ENCODE results near the gene TRPV2. TPM values are rescaled to one million over a fixed set of nuclear protein-coding genes. Genes with fewer than 3 reads are reported as not detected.

The TRPV2 gene
- total RNA-seq, 1 donor from 2014 or later: 86.5 TPM

- H3K4me3 ChIP-seq: no peak overlapping the region
- no peak for ATAC-seq
- no peaks in the 10 kb centered on the region for H3K27me3 ChIP-seq
- intact Hi-C loops (cut with DNase I): no loop called here
- TF ChIP-seq CTCF (IDR thresholded peaks at IDR 0.05): no peak
- peaks cover 10% of the 10 kb centered on the region for H3K36me3 ChIP-seq
- H3K9me3 ChIP-seq: no peaks in the 10 kb centered on the region
- no peak for DNase-seq
- no peak overlapping the region for H3K27ac ChIP-seq
- peaks cover 20% of the 10 kb centered on the region for H3K4me1 ChIP-seq
These were observed 20.8 kb downstream of the TRPV2 start for GRCh38 chr17:16435925-16436886.

- Histone ChIP-seq H3K9me3 (no peaks in the 10 kb centered on the region), H3K27me3 (no peaks in the 10 kb centered on the region), H3K36me3 (peaks cover 18% of the 10 kb centered on the region), H3K4me1 (peaks cover 29% of the 10 kb centered on the region), H3K4me3 (no peak overlapping the region), H3K27ac (no peak overlapping the region)
- no peak for TF ChIP-seq CTCF (IDR thresholded peaks at IDR 0.05)
- ATAC-seq (no peak), DNase-seq (no peak)
- intact Hi-C loops (cut with DNase I): no loop called here
These were observed 21.7 kb downstream of the TRPV2 start for GRCh38 chr17:16437083-16437482.

GRCh38 chr17:16438173-16438556 is 22.8 kb downstream of the TRPV2 start:
- Histone ChIP-seq H3K9me3 (no peaks in the 10 kb centered on the region), H3K4me1 (peaks cover 36% of the 10 kb centered on the region), H3K27me3 (no peaks in the 10 kb centered on the region), H3K4me3 (peak overlapping the region; percentile 77), H3K27ac (peak overlapping the region; percentile 80), H3K36me3 (peaks cover 28% of the 10 kb centered on the region)
- DNase-seq (no peak), ATAC-seq (no peak)
- intact Hi-C loops (cut with DNase I): no loop called here
- no peak for TF ChIP-seq CTCF (IDR thresholded peaks at IDR 0.05)

- Histone ChIP-seq H3K27ac (peak overlapping the region; percentile 86), H3K27me3 (no peaks in the 10 kb centered on the region), H3K9me3 (no peaks in the 10 kb centered on the region), H3K4me3 (peak overlapping the region; percentile 77), H3K4me1 (peaks cover 36% of the 10 kb centered on the region), H3K36me3 (peaks cover 34% of the 10 kb centered on the region)
- ATAC-seq (peak; percentile 95), DNase-seq (peak; percentile 95)
- intact Hi-C loops (cut with DNase I): no loop called here
- TF ChIP-seq CTCF (IDR thresholded peaks at IDR 0.05): no peak
These were observed 23.4 kb downstream of the TRPV2 start for GRCh38 chr17:16438557-16439302.

- Histone ChIP-seq H3K4me3 (peak overlapping the region; percentile 77), H3K9me3 (no peaks in the 10 kb centered on the region), H3K4me1 (peaks cover 36% of the 10 kb centered on the region), H3K27me3 (no peaks in the 10 kb centered on the region), H3K27ac (peak overlapping the region; percentile 86), H3K36me3 (peaks cover 40% of the 10 kb centered on the region)
- intact Hi-C loops (cut with DNase I): no loop called here
- peak; percentile 7 for ATAC-seq
- DNase-seq: no peak
- no peak for TF ChIP-seq CTCF (IDR thresholded peaks at IDR 0.05)
These were observed 24.0 kb downstream of the TRPV2 start for GRCh38 chr17:16439303-16439791.

Measured in upper lobe of right lung (tissue), 1 donor.